NCI-H226 (cell line): ENCODE results near the gene ZKSCAN1.
"Not testable (repeated sequence)": the region's sequence is repeated elsewhere in the genome, so short reads cannot be mapped to it uniquely, and the experiment has no call there.

Experiments
- DNase-seq: peaks from one replicate; pipeline ENCODE4 v3.0.0-alpha.2; 2015

The ZKSCAN1 gene

GRCh38 chr7:100015232-100016214 lies at the start of gene ZKSCAN1:
Gene ZKSCAN1 (plus strand): TSS chr7:100015596. CDS start chr7:100023507, 7,911 bp downstream.
- DNase-seq: peak; percentile 80

GRCh38 chr7:99969298-99969697 lies 46.1 kb upstream of the ZKSCAN1 start:
- DNase-seq: no peak

GRCh38 chr7:99969813-99970212 lies 45.6 kb upstream of the ZKSCAN1 start:
- DNase-seq: not testable (repeated sequence)

GRCh38 chr7:99971242-99971641 lies 44.2 kb upstream of the ZKSCAN1 start:
- DNase-seq: no peak

- DNase-seq: not testable (repeated sequence)
Observed at GRCh38 chr7:99973817-99974216, 41.6 kb upstream of the ZKSCAN1 start.

- DNase-seq: no peak
Observed at GRCh38 chr7:99974681-99975080, 40.7 kb upstream of the ZKSCAN1 start.

GRCh38 chr7:99975782-99976521 lies 39.4 kb upstream of the ZKSCAN1 start, which contains the start of gene AZGP1:
Gene AZGP1 (minus strand): TSS chr7:99976031. CDS start chr7:99976020, 11 bp downstream.
- peak; percentile 61 for DNase-seq

- DNase-seq: no peak
Observed at GRCh38 chr7:99976626-99977025, 38.8 kb upstream of the ZKSCAN1 start.

GRCh38 chr7:99979814-99980225 lies 35.6 kb upstream of the ZKSCAN1 start:
- DNase-seq: not testable (repeated sequence)

- peak; percentile 41 for DNase-seq
Observed at GRCh38 chr7:99980448-99980872, 34.9 kb upstream of the ZKSCAN1 start.

- DNase-seq: not testable (repeated sequence)
Observed at GRCh38 chr7:99981066-99981465, 34.3 kb upstream of the ZKSCAN1 start.

- no peak for DNase-seq
Observed at GRCh38 chr7:99984593-99984992, 30.8 kb upstream of the ZKSCAN1 start.

GRCh38 chr7:99987306-99987705 lies 28.1 kb upstream of the ZKSCAN1 start:
- DNase-seq: not testable (repeated sequence)

- no peak for DNase-seq
Observed at GRCh38 chr7:99987846-99988245, 27.6 kb upstream of the ZKSCAN1 start.

GRCh38 chr7:99990460-99990852 lies 24.9 kb upstream of the ZKSCAN1 start:
- no peak for DNase-seq

- not testable (repeated sequence) for DNase-seq
Observed at GRCh38 chr7:99991543-99991942, 23.9 kb upstream of the ZKSCAN1 start.

- no peak for DNase-seq
Observed at GRCh38 chr7:99992330-99993038, 22.9 kb upstream of the ZKSCAN1 start.

- DNase-seq: no peak
Observed at GRCh38 chr7:99994819-99995218, 20.6 kb upstream of the ZKSCAN1 start.

GRCh38 chr7:99996755-99997544 lies 18.4 kb upstream of the ZKSCAN1 start:
- no peak for DNase-seq

GRCh38 chr7:99997545-99998137 lies 17.8 kb upstream of the ZKSCAN1 start:
- DNase-seq: no peak

GRCh38 chr7:100000239-100000638 lies 15.2 kb upstream of the ZKSCAN1 start:
- DNase-seq: no peak
